Trophoblast cell (in vitro differentiated cells and primary cell): Measurements from ENCODE around the gene PMVK.

Source experiments
- DNase-seq, 2 donors: peaks; one replicate each; pipeline ENCODE4 v3.0.0-alpha.2; 2016
- H2AFZ ChIP-seq: 2 replicates; pipeline ENCODE4 v1.6.1; 2013; ENCODE audit warnings: low read length, moderate library complexity, mild to moderate bottlenecking; ENCODE audit not compliant: insufficient read depth, poor library complexity
- H2AK5ac ChIP-seq: 2 replicates; pipeline ENCODE4 v1.6.1; 2013; ENCODE audit warnings: mild to moderate bottlenecking, low read length
- H2BK120ac ChIP-seq: 2 replicates; pipeline ENCODE4 v1.6.1; 2013; ENCODE audit warnings: low read length, mild to moderate bottlenecking, moderate library complexity; ENCODE audit not compliant: insufficient read depth, poor library complexity
- H2BK12ac ChIP-seq: 2 replicates; pipeline ENCODE4 v1.6.1; 2013; ENCODE audit warnings: mild to moderate bottlenecking, low read length, moderate library complexity
- H2BK5ac ChIP-seq: 2 replicates; pipeline ENCODE4 v1.6.1; 2013; ENCODE audit warnings: low read length, low read depth, moderate library complexity, mild to moderate bottlenecking; ENCODE audit not compliant: poor library complexity
- H3K14ac ChIP-seq: 2 replicates; pipeline ENCODE4 v1.6.1; 2013; ENCODE audit warnings: mild to moderate bottlenecking, low read length
- H3K18ac ChIP-seq: 2 replicates; pipeline ENCODE4 v1.6.1; 2013; ENCODE audit warnings: mild to moderate bottlenecking, low read length
- H3K23ac ChIP-seq: 2 replicates; pipeline ENCODE4 v1.6.1; 2013; ENCODE audit warnings: low read length
- H3K27ac ChIP-seq: 2 replicates; pipeline ENCODE4 v1.5.1; 2013; ENCODE audit warnings: low read depth, mild to moderate bottlenecking, inconsistent platforms, low read length, moderate library complexity
- H3K27me3 ChIP-seq: 2 replicates; pipeline ENCODE4 v1.6.1; 2013; ENCODE audit warnings: inconsistent platforms, mild to moderate bottlenecking, low read length, moderate library complexity; ENCODE audit not compliant: insufficient read depth
- H3K36me3 ChIP-seq, 2 experiments: 1 replicate in 1 of 2; 2 replicates in 1 of 2; pipeline ENCODE4 v1.6.1; 2013; ENCODE audit warnings: low read length in 2 of 2, mild to moderate bottlenecking in 2 of 2, moderate library complexity in 1 of 2; ENCODE audit not compliant: insufficient read depth in 2 of 2, control insufficient read depth in 1 of 2
- H3K4ac ChIP-seq: 2 replicates; pipeline ENCODE4 v1.6.1; 2013; ENCODE audit warnings: low read depth, mild to moderate bottlenecking, low read length, moderate library complexity
- H3K4me1 ChIP-seq, 2 experiments: 1 replicate in 1 of 2; 2 replicates in 1 of 2; pipeline ENCODE4 v1.6.1; 2013; ENCODE audit warnings: low read length in 2 of 2, mild to moderate bottlenecking in 2 of 2, moderate library complexity in 1 of 2; ENCODE audit not compliant: insufficient read depth in 2 of 2, control insufficient read depth in 1 of 2
- H3K4me2 ChIP-seq: 2 replicates; pipeline ENCODE4 v1.6.1; 2013; ENCODE audit warnings: inconsistent platforms, mild to moderate bottlenecking, low read length, moderate library complexity
- H3K4me3 ChIP-seq: 2 replicates; pipeline ENCODE4 v1.5.1; 2013; ENCODE audit warnings: mild to moderate bottlenecking, low read depth, low read length, inconsistent platforms
- H3K79me1 ChIP-seq: one replicate; pipeline ENCODE4 v1.6.1; 2013; ENCODE audit warnings: low read length
- H3K79me2 ChIP-seq: 2 replicates; pipeline ENCODE4 v1.6.1; 2013; ENCODE audit warnings: low read length, mild to moderate bottlenecking; ENCODE audit not compliant: control insufficient read depth, insufficient read depth, poor library complexity
- H3K9ac ChIP-seq: 2 replicates; pipeline ENCODE4 v1.6.1; 2013; ENCODE audit warnings: mild to moderate bottlenecking, low read length
- H3K9me3 ChIP-seq: 2 replicates; pipeline ENCODE4 v1.6.1; 2013; ENCODE audit warnings: low read depth, mild to moderate bottlenecking, control low read depth, inconsistent platforms, low read length; ENCODE audit not compliant: insufficient read depth
- H4K12ac ChIP-seq: 2 replicates; pipeline ENCODE4 v1.6.1; 2013; ENCODE audit warnings: low read depth, mild to moderate bottlenecking, low read length, moderate library complexity
- H4K8ac ChIP-seq: 2 replicates; pipeline ENCODE4 v1.6.1; 2013; ENCODE audit warnings: low read depth, mild to moderate bottlenecking, low read length, moderate library complexity
- H4K91ac ChIP-seq: one replicate; pipeline ENCODE4 v1.6.1; 2013; ENCODE audit warnings: low read depth, mild to moderate bottlenecking, low read length, moderate library complexity
- WGBS: extraction: QIAGEN DNeasy Blood & Tissue Kit; methylation state at CpG from one replicate; pipeline ENCODE4 v1.1.7; 2013; ENCODE audit warnings: missing lambda C conversion rate; ENCODE audit not compliant: insufficient read length, insufficient coverage; ENCODE audit errors: extremely low coverage; 5-methylcytosine and 5-hydroxymethylcytosine counted together

Gene PMVK

DNA sequence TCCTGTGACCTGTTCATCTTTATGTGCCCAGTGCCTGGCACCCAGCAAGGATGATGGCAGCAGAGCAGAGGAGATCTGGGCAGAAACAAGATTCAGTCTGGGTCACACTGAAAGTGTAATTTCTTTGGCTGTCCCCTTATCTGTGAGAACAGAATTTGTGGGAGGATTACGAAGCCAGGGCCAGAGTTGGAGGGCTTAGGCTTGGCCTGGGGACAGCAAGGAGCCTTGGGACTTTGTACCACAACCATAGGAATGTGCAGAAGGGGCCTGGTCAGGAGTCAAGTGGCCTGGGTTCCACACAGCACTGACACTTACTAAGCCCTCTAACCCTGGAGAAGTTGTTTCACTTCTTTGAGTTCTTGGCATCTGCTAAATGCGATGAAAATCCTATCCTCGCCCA lies 12.8 kb downstream of the PMVK start:
- H3K4ac ChIP-seq = no peak overlapping the region
- WGBS = no CpG with 5 or more reads among the region's 3 CpGs

DNA sequence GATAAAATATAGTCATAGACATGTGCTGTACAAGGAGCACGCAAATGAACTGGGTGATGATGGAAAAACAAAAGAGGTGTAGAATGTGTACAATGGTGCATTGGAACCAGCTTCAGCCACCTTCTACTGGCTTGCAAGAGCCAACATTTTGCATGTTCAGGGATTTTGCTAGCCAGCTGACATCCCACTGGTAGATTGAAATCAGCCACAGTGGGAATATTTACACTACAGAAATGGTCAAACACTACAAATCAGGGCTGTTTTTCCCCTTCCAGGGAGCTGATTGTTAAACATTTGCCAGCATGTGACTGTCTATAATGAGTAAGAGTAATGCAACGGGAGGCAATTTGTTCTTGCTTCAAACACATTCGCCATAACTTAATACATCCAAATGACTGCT lies 23.2 kb downstream of the PMVK start:
- Histone ChIP-seq H3K4me3 (no peak overlapping the region), H3K14ac (no peak overlapping the region), H3K18ac (no peak overlapping the region), H3K79me1 (no peaks in the 10 kb centered on the region), H4K8ac (no peak overlapping the region), H3K27ac (no peak overlapping the region), H3K27me3 (no peaks in the 10 kb centered on the region), H3K36me3 (no peaks in the 10 kb centered on the region), H2AK5ac (no peak overlapping the region), H4K12ac (no peak overlapping the region), H3K23ac (no peak overlapping the region), H2BK5ac (no peak overlapping the region), H4K91ac (no peak overlapping the region), H3K9me3 (peaks cover 16% of the 10 kb centered on the region), H3K9ac (no peak overlapping the region), H3K4me2 (no peak overlapping the region), H3K4ac (no peak overlapping the region), H2BK120ac (no peak overlapping the region), H3K79me2 (no peaks in the 10 kb centered on the region), H2AFZ (no peak overlapping the region), H2BK12ac (no peak overlapping the region), H3K4me1 (no peaks in the 10 kb centered on the region)
- WGBS = no CpG with 5 or more reads among the region's 3 CpGs
- DNase-seq = no peak

More for the DNA sequence above, 12.8 kb downstream of the PMVK start:
- Histone ChIP-seq H3K79me2 (no peaks in the 10 kb centered on the region), H2BK120ac (no peak overlapping the region), H2BK5ac (no peak overlapping the region), H3K23ac (no peak overlapping the region), H3K27ac (no peak overlapping the region), H4K8ac (no peak overlapping the region), H3K14ac (no peak overlapping the region), H2AK5ac (no peak overlapping the region), H3K27me3 (no peaks in the 10 kb centered on the region), H3K4me3 (no peak overlapping the region), H3K36me3 (peaks cover 6 to 8% of the 10 kb centered on the region in 2 experiments), H3K9me3 (peaks cover 2% of the 10 kb centered on the region), H2BK12ac (no peak overlapping the region), H4K91ac (no peak overlapping the region), H3K4me1 (no peaks in the 10 kb centered on the region), H3K4me2 (no peak overlapping the region), H2AFZ (no peak overlapping the region), H4K12ac (no peak overlapping the region), H3K18ac (no peak overlapping the region), H3K79me1 (no peaks in the 10 kb centered on the region), H3K9ac (no peak overlapping the region)
- no peak for DNase-seq

DNA sequence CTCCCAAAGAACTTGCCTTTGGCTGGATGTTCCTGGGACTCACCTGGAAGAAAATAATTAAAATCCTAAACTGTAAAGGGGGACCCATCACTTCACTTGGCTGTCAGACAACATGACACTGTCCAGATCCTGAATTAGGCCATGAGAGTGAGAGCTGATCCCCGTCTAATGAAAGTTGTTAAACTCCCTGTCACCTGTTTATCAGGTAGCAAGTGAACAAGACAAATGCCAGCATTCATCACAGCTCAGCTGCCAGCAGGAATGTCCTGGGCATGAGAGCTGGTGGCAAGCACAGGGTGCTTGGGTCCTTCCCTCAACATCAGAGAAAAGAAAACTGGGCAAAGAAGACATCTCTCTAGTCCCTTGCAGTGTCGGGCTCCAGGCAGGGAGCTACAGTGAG lies 23.8 kb downstream of the PMVK start:
- Histone ChIP-seq H2AK5ac (no peak overlapping the region), H3K4me1 (no peaks in the 10 kb centered on the region), H3K79me2 (no peaks in the 10 kb centered on the region), H3K27me3 (no peaks in the 10 kb centered on the region), H3K9ac (no peak overlapping the region), H2BK5ac (no peak overlapping the region), H4K8ac (no peak overlapping the region), H3K79me1 (no peaks in the 10 kb centered on the region), H2BK120ac (no peak overlapping the region), H3K23ac (no peak overlapping the region), H3K4me2 (no peak overlapping the region), H3K4me3 (no peak overlapping the region), H4K91ac (no peak overlapping the region), H3K27ac (no peak overlapping the region), H2AFZ (no peak overlapping the region), H3K18ac (no peak overlapping the region), H3K14ac (no peak overlapping the region), H2BK12ac (no peak overlapping the region), H3K9me3 (peaks cover 16% of the 10 kb centered on the region), H3K4ac (no peak overlapping the region), H3K36me3 (no peaks in the 10 kb centered on the region), H4K12ac (no peak overlapping the region)
- no peak for DNase-seq
- no CpG with 5 or more reads among the region's 2 CpGs for WGBS

DNA sequence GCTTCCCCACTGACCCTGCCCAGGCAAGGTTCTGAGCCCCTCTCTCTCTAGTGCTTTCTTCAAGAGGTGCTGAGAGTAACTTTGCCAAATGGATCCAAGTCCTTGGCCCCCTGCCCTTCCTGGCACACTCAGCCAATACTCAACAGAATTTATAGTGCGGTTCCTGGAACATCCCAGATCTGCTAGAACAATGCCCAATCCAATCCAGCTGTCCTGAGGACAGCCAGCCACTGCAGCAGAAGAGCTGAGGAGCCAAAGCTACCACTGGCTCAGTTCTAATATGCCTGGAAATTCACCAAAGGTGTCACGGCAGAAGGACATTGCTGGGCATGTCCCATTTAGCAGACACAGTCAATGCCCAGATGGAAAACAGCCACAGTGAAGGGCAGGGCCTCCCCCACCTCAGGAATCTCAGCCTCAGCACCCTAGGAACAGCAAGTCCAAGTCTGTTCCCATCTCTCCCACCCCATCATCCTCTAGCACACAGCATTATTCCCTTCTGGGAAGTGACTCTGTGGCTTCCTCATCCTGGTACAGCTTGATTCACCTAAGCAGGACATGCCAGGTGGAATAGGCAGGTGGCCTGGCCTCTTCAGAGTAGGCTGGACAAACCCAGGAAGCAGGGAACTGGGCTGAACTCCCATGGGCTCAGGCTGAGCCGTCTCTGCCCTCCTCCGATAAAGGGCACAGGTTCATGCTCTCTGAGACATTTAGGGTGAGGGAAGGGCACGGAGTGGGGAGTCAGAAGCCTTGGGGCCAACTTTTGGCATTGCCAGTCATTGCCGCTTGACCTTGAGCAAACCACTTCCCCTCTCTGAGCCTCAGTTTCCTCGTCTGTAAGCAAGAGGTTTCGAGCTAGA lies 24.6 kb downstream of the PMVK start:
- H2BK120ac ChIP-seq = no peak overlapping the region
- no peak for DNase-seq
- no peak overlapping the region for H4K91ac ChIP-seq
- H3K79me2 ChIP-seq = no peaks in the 10 kb centered on the region
- no peaks in the 10 kb centered on the region for H3K4me1 ChIP-seq
- no peaks in the 10 kb centered on the region for H3K36me3 ChIP-seq
- no peak overlapping the region for H3K23ac ChIP-seq
- H3K4ac ChIP-seq = no peak overlapping the region
- H3K4me3 ChIP-seq = no peak overlapping the region
- no peak overlapping the region for H2AK5ac ChIP-seq
- H2AFZ ChIP-seq = no peak overlapping the region
- no peaks in the 10 kb centered on the region for H3K27me3 ChIP-seq
- no peak overlapping the region for H2BK12ac ChIP-seq
- H3K14ac ChIP-seq = no peak overlapping the region
- no peak overlapping the region for H4K12ac ChIP-seq
- peaks cover 16% of the 10 kb centered on the region for H3K9me3 ChIP-seq
- H2BK5ac ChIP-seq = no peak overlapping the region
- no peak overlapping the region for H3K27ac ChIP-seq
- no peak overlapping the region for H3K18ac ChIP-seq
- H3K4me2 ChIP-seq = no peak overlapping the region
- no peak overlapping the region for H4K8ac ChIP-seq
- H3K9ac ChIP-seq = no peak overlapping the region
- no peaks in the 10 kb centered on the region for H3K79me1 ChIP-seq
- WGBS = no CpG with 5 or more reads among the region's 8 CpGs
